ENCODE measurements around the gene KIZ. TPM values are rescaled to one million over a fixed set of nuclear protein-coding genes. Genes with fewer than 3 reads are reported as not detected.
"Not testable (repeated sequence)": the region's sequence is repeated elsewhere in the genome, so short reads cannot be mapped to it uniquely, and the experiment has no call there.

KIZ gene
- total RNA-seq, 1 donor = 40.5 TPM

DNA sequence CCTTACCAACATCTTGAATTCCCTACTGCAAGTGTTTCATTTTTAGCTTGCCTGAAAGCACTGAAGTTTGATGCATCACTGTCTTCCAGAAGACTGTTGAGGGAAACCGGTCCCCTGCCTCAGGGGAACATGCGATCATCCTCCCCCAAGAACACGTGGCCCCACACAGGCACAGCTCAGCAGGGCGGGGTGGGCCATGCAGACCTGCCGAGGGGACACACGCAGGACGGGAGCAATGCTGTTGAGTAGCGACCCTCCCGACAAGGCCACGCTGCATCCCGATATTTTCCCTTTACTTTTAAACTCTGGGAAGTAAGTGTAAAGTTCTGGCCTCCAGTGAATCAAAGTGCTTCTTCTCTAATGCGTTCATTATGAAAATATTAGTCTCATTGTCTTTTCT is 117.9 kb downstream of the KIZ start:
- DNase-seq (ENCODE audit: insufficient read length, low spot score, missing footprints) = no peak
- H3K4me3 ChIP-seq (ENCODE audit: insufficient read depth, low read length) = no peak overlapping the region
- H3K27ac ChIP-seq (ENCODE audit: low read depth, low read length) = no peak overlapping the region
- no peaks in the 10 kb centered on the region for H3K27me3 ChIP-seq (ENCODE audit: insufficient read depth, low read length)
- H3K79me2 ChIP-seq (ENCODE audit: insufficient read depth, low read length) = no peaks in the 10 kb centered on the region
- TF ChIP-seq, protein P1, sequence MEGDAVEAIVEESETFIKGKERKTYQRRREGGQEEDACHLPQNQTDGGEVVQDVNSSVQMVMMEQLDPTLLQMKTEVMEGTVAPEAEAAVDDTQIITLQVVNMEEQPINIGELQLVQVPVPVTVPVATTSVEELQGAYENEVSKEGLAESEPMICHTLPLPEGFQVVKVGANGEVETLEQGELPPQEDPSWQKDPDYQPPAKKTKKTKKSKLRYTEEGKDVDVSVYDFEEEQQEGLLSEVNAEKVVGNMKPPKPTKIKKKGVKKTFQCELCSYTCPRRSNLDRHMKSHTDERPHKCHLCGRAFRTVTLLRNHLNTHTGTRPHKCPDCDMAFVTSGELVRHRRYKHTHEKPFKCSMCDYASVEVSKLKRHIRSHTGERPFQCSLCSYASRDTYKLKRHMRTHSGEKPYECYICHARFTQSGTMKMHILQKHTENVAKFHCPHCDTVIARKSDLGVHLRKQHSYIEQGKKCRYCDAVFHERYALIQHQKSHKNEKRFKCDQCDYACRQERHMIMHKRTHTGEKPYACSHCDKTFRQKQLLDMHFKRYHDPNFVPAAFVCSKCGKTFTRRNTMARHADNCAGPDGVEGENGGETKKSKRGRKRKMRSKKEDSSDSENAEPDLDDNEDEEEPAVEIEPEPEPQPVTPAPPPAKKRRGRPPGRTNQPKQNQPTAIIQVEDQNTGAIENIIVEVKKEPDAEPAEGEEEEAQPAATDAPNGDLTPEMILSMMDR (IDR thresholded peaks at IDR 0.05; ENCODE audit: extremely low read depth, low read depth, low read length) = no peak
- H3K9me3 ChIP-seq (ENCODE audit: low read depth, low read length) = no peaks in the 10 kb centered on the region
- H3K4me2 ChIP-seq (ENCODE audit: insufficient read depth, low read length) = no peak overlapping the region
- no peaks in the 10 kb centered on the region for H3K4me1 ChIP-seq (ENCODE audit: insufficient read depth, low read length)
- H2AFZ ChIP-seq (ENCODE audit: low read length) = no peak overlapping the region
- no peaks in the 10 kb centered on the region for H4K20me1 ChIP-seq (ENCODE audit: insufficient read depth, low read length)
- no peaks in the 10 kb centered on the region for H3K36me3 ChIP-seq (ENCODE audit: insufficient read depth, low read length)

GRCh38 chr20:21244808-21245207 is 118.9 kb downstream of the KIZ start:
- no peak for DNase-seq (ENCODE audit: insufficient read length, low spot score, missing footprints)
- no peaks in the 10 kb centered on the region for H4K20me1 ChIP-seq (ENCODE audit: insufficient read depth, low read length)
- no peaks in the 10 kb centered on the region for H3K36me3 ChIP-seq (ENCODE audit: insufficient read depth, low read length)
- TF ChIP-seq, protein P1 (IDR thresholded peaks at IDR 0.05; ENCODE audit: extremely low read depth, low read depth, low read length) = no peak
- no peak overlapping the region for H3K27ac ChIP-seq (ENCODE audit: low read depth, low read length)
- H3K4me3 ChIP-seq (ENCODE audit: insufficient read depth, low read length) = no peak overlapping the region
- no peaks in the 10 kb centered on the region for H3K79me2 ChIP-seq (ENCODE audit: insufficient read depth, low read length)
- H3K4me1 ChIP-seq (ENCODE audit: insufficient read depth, low read length) = no peaks in the 10 kb centered on the region
- no peak overlapping the region for H2AFZ ChIP-seq (ENCODE audit: low read length)
- H3K4me2 ChIP-seq (ENCODE audit: insufficient read depth, low read length) = no peak overlapping the region
- no peaks in the 10 kb centered on the region for H3K9me3 ChIP-seq (ENCODE audit: low read depth, low read length)
- no peaks in the 10 kb centered on the region for H3K27me3 ChIP-seq (ENCODE audit: insufficient read depth, low read length)

DNA sequence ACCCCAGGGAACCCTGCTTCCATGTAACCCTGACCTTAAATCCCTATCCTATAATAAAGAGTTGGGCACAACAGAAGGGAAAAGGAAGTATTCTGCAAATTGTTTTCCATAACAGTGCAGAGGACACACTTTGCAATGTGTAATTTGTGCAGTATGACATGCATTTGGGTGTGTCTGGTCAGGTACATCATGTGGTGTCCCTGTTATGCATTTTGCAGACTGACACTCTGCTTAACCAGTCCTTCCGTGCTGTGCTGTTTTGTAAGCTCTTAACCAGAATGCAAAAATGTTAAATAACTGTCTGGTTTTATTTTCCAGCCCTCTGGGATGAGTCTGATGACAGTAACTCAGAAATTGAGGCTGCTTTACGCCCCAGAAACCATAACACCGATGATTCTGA is 120.3 kb downstream of the KIZ start:
- Histone ChIP-seq H2AFZ (ENCODE audit: low read length) (no peak overlapping the region), H3K79me2 (ENCODE audit: insufficient read depth, low read length) (no peaks in the 10 kb centered on the region), H3K9me3 (ENCODE audit: low read depth, low read length) (no peaks in the 10 kb centered on the region), H4K20me1 (ENCODE audit: insufficient read depth, low read length) (no peaks in the 10 kb centered on the region), H3K27me3 (ENCODE audit: insufficient read depth, low read length) (no peaks in the 10 kb centered on the region), H3K27ac (ENCODE audit: low read depth, low read length) (no peak overlapping the region), H3K4me2 (ENCODE audit: insufficient read depth, low read length) (no peak overlapping the region), H3K4me3 (ENCODE audit: insufficient read depth, low read length) (no peak overlapping the region), H3K4me1 (ENCODE audit: insufficient read depth, low read length) (no peaks in the 10 kb centered on the region), H3K36me3 (ENCODE audit: insufficient read depth, low read length) (no peaks in the 10 kb centered on the region)
- TF ChIP-seq, protein P1 (IDR thresholded peaks at IDR 0.05; ENCODE audit: extremely low read depth, low read depth, low read length) = no peak
- no peak for DNase-seq (ENCODE audit: insufficient read length, low spot score, missing footprints)

DNA sequence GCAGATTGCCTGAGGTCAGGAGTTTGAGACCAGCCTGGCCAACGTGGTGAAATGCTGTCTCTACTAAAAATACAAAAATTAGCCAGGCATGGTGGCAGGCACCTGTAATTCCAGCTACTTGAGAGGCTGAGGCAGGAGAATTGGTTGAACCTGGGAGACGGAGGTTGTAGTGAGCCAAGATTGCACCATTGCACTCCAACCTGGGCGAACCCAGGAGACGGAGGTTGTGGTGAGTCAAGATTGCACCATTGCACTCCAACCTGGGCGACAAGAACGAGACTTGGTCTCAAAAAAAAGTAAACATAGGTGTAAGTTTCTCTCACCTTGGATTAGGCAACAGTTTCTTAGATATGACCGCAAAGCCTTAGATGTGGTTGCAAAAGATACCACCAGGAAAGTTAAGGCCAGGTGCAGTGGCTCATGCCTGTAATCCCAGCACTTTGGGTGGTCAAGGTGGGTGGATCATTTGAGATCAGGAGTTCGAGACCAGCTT is 121.8 kb downstream of the KIZ start:
- H3K27ac ChIP-seq (ENCODE audit: low read depth, low read length); H3K4me3 ChIP-seq (ENCODE audit: insufficient read depth, low read length); H3K36me3 ChIP-seq (ENCODE audit: insufficient read depth, low read length); H3K4me1 ChIP-seq (ENCODE audit: insufficient read depth, low read length); H3K79me2 ChIP-seq (ENCODE audit: insufficient read depth, low read length); H3K27me3 ChIP-seq (ENCODE audit: insufficient read depth, low read length); H4K20me1 ChIP-seq (ENCODE audit: insufficient read depth, low read length); H2AFZ ChIP-seq (ENCODE audit: low read length); H3K4me2 ChIP-seq (ENCODE audit: insufficient read depth, low read length); DNase-seq (ENCODE audit: insufficient read length, low spot score, missing footprints); H3K9me3 ChIP-seq (ENCODE audit: low read depth, low read length): not testable (repeated sequence)
